ENCODE measurements around the gene CDC73.

DNA sequence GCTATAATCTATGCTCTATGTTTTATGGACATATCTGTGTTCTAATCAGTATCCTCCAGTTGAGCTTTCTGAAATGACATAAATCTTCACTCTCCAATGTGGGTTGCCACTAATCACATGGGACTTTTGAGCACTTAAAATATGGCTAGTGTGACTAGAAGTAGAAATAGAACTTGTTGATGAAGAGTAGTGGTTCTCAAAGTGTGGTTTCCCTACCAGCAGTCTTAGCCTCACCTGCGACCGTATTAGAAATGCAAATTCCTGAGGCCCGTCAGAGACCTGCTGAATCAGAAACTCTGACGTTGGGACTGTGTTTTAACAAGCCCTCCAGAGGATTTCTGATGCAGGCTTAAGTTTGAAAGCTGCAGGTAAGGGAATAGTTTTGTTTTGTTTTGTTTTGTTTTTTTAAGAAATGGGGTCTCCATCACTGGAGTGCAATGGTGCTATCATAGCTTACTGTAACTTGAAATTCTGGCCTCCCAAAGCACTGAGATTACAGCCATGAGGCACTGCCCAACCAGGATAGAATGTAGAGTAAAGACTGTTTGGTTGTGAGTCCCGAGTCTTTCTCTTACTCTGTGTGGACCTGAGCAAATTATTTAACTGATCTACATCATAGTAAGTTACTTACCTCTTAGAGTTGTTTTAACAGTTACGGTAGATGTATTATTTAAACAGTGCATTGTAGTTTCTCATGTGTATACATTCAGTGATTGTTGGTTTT lies 38.3 kb upstream of the CDC73 start:
- TF ChIP-seq EZH2 (IDR thresholded peaks at IDR 0.05; ENCODE audit: borderline replicate concordance, low read depth, low read length, severe bottlenecking) (no peak), POLR2AphosphoS5 (IDR thresholded peaks at IDR 0.05; ENCODE audit: insufficient read depth, low read depth, low read length) (no peak), POLR2A (IDR thresholded peaks at IDR 0.05; ENCODE audit: low read depth, low read length) (no peak), MYC (IDR thresholded peaks at IDR 0.05; ENCODE audit: low read depth, low read length) (no peak), FOS (IDR thresholded peaks at IDR 0.05; ENCODE audit: borderline replicate concordance, insufficient read depth, low read length) (no peak), JUN (IDR thresholded peaks at IDR 0.05; ENCODE audit: borderline replicate concordance, insufficient read depth, insufficient read length, low read depth) (no peak)
- TF ChIP-seq, protein P1, sequence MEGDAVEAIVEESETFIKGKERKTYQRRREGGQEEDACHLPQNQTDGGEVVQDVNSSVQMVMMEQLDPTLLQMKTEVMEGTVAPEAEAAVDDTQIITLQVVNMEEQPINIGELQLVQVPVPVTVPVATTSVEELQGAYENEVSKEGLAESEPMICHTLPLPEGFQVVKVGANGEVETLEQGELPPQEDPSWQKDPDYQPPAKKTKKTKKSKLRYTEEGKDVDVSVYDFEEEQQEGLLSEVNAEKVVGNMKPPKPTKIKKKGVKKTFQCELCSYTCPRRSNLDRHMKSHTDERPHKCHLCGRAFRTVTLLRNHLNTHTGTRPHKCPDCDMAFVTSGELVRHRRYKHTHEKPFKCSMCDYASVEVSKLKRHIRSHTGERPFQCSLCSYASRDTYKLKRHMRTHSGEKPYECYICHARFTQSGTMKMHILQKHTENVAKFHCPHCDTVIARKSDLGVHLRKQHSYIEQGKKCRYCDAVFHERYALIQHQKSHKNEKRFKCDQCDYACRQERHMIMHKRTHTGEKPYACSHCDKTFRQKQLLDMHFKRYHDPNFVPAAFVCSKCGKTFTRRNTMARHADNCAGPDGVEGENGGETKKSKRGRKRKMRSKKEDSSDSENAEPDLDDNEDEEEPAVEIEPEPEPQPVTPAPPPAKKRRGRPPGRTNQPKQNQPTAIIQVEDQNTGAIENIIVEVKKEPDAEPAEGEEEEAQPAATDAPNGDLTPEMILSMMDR (IDR thresholded peaks at IDR 0.05; ENCODE audit: extremely low read depth in 1 of 2, insufficient read depth in 1 of 2, low read depth in 1 of 2, low read length in 2 of 2) = no peak
- TF ChIP-seq, protein P2, sequence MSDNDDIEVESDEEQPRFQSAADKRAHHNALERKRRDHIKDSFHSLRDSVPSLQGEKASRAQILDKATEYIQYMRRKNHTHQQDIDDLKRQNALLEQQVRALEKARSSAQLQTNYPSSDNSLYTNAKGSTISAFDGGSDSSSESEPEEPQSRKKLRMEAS (IDR thresholded peaks at IDR 0.05; ENCODE audit: insufficient read depth, insufficient read length) = no peak
